Adrenal gland (tissue), 12 donors: ENCODE results near the gene MRPL1. TPM values are rescaled to one million over a fixed set of nuclear protein-coding genes. Genes with fewer than 3 reads are reported as not detected.
"Not testable (repeated sequence)": the region's sequence is repeated elsewhere in the genome, so short reads cannot be mapped to it uniquely, and the experiment has no call there.

Experiments
- DNase-seq, 7 donors: peaks; one replicate each; pipeline ENCODE4 v3.0.0-alpha.2; 2019 to 2020
- H3K27ac ChIP-seq, 5 donors: fragments of 200-600 bp; sonication (generic) in 4 of 5; 1 replicate in 3 of 5; 2 replicates in 2 of 5; pipeline versions ENCODE4 v1.5.1 to v1.8.0; 2016 to 2020; ENCODE audit warnings: mild to moderate bottlenecking in 1 of 5
- H3K27me3 ChIP-seq: fragments of 200-600 bp; 2 replicates; pipeline ENCODE4 v1.8.0; 2021
- H3K36me3 ChIP-seq, 2 donors: fragments of 200-600 bp; replicated peaks in 1 of 2; 1 replicate in 1 of 2; 2 replicates in 1 of 2; pipeline versions ENCODE4 v1.5.1 to v1.8.0; 2018 to 2022
- H3K4me1 ChIP-seq, 2 donors: fragments of 200-600 bp; replicated peaks in 1 of 2; 1 replicate in 1 of 2; 2 replicates in 1 of 2; pipeline versions ENCODE4 v1.5.1 to v1.8.0; 2018 to 2021
- H3K4me3 ChIP-seq, 4 donors: fragments of 200-600 bp; sonication (generic) in 3 of 4; one replicate each; pipeline ENCODE4 v1.5.1; 2016 to 2018
- H3K9me3 ChIP-seq, 3 donors: fragments of 200-600 bp; sonication (generic) in 1 of 3; replicated peaks in 1 of 3; 1 replicate in 2 of 3; 2 replicates in 1 of 3; pipeline versions ENCODE4 v1.5.1 to v1.8.0; 2016 to 2021
- POLR2A ChIP-seq, 2 donors: fragments of 450-650 bp; IDR thresholded peaks; one replicate each; pipeline ENCODE4 v1.6.1; 2017; ENCODE audit warnings: antibody characterized with exemption in 2 of 2, mild to moderate bottlenecking in 2 of 2, moderate library complexity in 1 of 2
- WGBS, 4 donors: extraction: QIAGEN DNeasy Blood & Tissue Kit in 2 of 4; methylation state at CpG; one replicate each; pipeline versions ENCODE4 v1.1.5 to v1.1.7; 2013 to 2017; 5-methylcytosine and 5-hydroxymethylcytosine counted together
- intact Hi-C, 2 donors: fragments of 100-400 bp; cut with DNase I; formaldehyde crosslinking; loops; one replicate each; pipeline versions ENCODE4 v1.14.1 to v1.15.0; 2022 to 2023
- polyA plus RNA-seq, 3 donors: library from polyadenylated mRNA; stranded (reverse); fragments of 200-250 nt in 2 of 3; fragments of 350-450 nt in 1 of 3; fragmentation: Illumina TruSeq in 1 of 3; extraction: RNeasy Lipid Tissue Mini Kit (QIAGEN cat#74804) in 1 of 3; gene quantifications; one replicate each; pipeline ENCODE4 v1.2.3, GENCODE V29; 2013 to 2014
- total RNA-seq, 9 donors: library from RNA; depleted of rRNA in 4 of 9; stranded (reverse); fragments of >200 nt in 4 of 9; fragments of 120-200 nt in 1 of 9; fragmentation: NEBNext Ultra II Directional in 1 of 9; extraction: Animal tissue kit (Norgen Biotek cat#: 25700) in 1 of 9; gene quantifications; one replicate each; pipeline versions ENCODE4 v1.1.0 to v1.2.4, GENCODE V29; 2013 to 2023
- TF ChIP-seq, protein P1 (sequence below), 6 experiments: fragments of 450-650 bp in 4 of 6; fragments of 200-600 bp in 2 of 6; sonication (generic) in 1 of 6; IDR thresholded peaks; 1 replicate in 5 of 6; 2 replicates in 1 of 6; pipeline versions ENCODE4 v1.5.1 to v1.8.0; 2016 to 2021; ENCODE audit warnings: antibody characterized with exemption in 6 of 6, mild to moderate bottlenecking in 2 of 6, moderate library complexity in 1 of 6
- donor health status: healthy with polysubstance abuse.
- donor health status: Bipolar disorder and iron deficiency.
- donor health status: DM: yes; HTN: yes; CAD: no.
- donor health status: DM: no; HTN: no; CAD: no.
- donor health status: DM: no; HTN: no; CAD: no.
- donor health status: DM: yes; HTN: yes; CAD: no.

Gene MRPL1
- total and polyA plus RNA-seq, 12 donors: 14.3 to 65.3 (median 30.2) TPM

DNA sequence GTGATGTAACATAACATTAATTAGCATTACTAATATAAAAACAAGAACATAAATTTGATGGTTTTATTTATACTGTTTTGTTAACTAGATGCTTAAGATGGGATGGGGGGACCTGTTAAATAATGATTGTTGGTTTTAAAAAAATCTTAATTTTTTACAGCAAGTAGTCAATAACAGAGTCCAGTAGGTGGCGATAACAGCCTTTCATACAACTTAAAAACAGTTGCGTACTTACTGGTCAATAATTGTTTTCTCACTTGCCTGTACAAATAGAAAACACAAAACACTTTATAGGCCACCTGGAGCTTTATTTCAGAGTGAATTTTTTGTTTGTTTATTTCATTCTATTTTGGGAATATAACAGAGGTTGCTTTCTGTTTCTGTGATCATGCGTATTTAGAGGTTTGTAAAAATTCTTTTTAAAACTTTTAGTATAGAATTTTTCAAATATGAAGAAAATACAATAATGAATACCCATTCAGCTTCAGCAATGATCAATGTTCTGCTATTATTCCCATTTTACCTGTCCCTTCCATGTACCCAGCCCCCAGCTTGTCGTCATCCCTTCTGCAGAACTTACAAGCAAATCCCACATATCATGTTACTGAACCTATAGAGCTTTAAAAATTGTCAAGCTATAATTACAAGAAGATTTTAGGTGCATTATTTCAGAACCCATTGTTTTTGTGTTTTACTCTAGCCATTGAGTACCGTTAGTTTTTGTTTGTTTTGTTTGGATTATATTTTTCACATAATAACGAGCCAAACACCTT lies 97.1 kb downstream of the MRPL1 start:
- Histone ChIP-seq H3K36me3 (no peaks in the 10 kb centered on the region), H3K27ac (no peak overlapping the region), H3K27me3 (no peaks in the 10 kb centered on the region), H3K9me3 (no peaks in the 10 kb centered on the region), H3K4me3 (no peak overlapping the region), H3K4me1 (no peaks in the 10 kb centered on the region)
- intact Hi-C loops: loop anchor here in 1 of 2 donors (10.0 kb wide), 1 partner anchor 555 kb away; no protein-coding TSS in a partner anchor
- peak in 1 of 7 donors; percentile 26 for DNase-seq
- 51 to 59% (median 56%) methylated on average over 6 of the region's 6 CpGs for WGBS, 4 donors
- TF ChIP-seq, protein P1, sequence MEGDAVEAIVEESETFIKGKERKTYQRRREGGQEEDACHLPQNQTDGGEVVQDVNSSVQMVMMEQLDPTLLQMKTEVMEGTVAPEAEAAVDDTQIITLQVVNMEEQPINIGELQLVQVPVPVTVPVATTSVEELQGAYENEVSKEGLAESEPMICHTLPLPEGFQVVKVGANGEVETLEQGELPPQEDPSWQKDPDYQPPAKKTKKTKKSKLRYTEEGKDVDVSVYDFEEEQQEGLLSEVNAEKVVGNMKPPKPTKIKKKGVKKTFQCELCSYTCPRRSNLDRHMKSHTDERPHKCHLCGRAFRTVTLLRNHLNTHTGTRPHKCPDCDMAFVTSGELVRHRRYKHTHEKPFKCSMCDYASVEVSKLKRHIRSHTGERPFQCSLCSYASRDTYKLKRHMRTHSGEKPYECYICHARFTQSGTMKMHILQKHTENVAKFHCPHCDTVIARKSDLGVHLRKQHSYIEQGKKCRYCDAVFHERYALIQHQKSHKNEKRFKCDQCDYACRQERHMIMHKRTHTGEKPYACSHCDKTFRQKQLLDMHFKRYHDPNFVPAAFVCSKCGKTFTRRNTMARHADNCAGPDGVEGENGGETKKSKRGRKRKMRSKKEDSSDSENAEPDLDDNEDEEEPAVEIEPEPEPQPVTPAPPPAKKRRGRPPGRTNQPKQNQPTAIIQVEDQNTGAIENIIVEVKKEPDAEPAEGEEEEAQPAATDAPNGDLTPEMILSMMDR (IDR thresholded peaks at IDR 0.05): peak; percentile 45 to 74 (median 58)
- no peak for TF ChIP-seq POLR2A (IDR thresholded peaks at IDR 0.05)

DNA sequence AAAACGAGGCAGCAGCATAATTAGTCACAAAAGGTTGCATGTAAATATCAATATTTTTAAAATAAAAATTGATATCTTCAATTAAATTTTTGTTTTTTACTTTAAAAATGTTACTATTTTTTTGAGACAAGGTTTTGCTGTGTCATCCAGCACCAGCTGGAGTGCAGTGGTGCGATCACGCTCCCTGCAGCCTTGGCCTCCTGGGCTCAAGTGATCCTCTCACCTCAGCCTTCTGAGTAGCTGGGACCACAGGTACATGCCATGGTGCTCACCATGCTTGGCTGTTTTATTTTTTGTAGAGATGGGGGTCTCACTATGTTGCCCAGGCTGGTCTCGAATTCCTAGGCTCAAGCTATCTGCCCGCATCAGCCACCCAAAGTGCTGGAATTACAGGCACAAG lies 97.7 kb downstream of the MRPL1 start:
- Histone ChIP-seq H3K4me1 (no peaks in the 10 kb centered on the region), H3K27ac (no peak overlapping the region), H3K27me3 (no peaks in the 10 kb centered on the region), H3K36me3 (no peaks in the 10 kb centered on the region), H3K4me3 (no peak overlapping the region), H3K9me3 (no peaks in the 10 kb centered on the region)
- no peak for DNase-seq
- TF ChIP-seq POLR2A (IDR thresholded peaks at IDR 0.05): no peak
- TF ChIP-seq, protein P1 (IDR thresholded peaks at IDR 0.05): no peak
- 78 to 84% (median 80%) methylated on average over 5 of the region's 5 CpGs for WGBS, 4 donors
- intact Hi-C loops: loop anchor here in 1 of 2 donors (10.0 kb wide), 1 partner anchor 554 kb away; no protein-coding TSS in a partner anchor

DNA sequence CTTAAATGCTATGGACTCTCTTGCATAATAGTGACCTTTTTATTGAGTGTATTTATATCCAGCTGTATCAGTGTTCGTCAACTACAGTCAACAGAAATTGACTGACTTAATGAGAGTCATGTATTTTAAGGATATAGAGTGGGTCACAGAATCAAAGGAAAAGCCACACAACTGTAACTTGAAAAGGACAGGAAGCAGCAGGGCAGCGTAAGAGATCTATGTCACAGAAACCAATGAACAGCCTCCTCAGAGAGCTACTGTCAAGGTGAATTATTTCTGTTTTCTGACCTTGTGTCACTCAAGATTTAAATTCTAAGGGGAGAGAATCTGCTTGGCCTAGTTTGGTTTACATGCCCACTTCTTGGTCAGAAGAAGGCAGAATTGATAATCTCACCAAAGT lies 100.4 kb downstream of the MRPL1 start:
- no peaks in the 10 kb centered on the region for H3K36me3 ChIP-seq
- intact Hi-C loops: loop anchor here in 1 of 2 donors (10.0 kb wide), 1 partner anchor 552 kb away; no protein-coding TSS in a partner anchor
- H3K9me3 ChIP-seq: no peaks in the 10 kb centered on the region
- H3K27ac ChIP-seq: no peak overlapping the region
- no peak for DNase-seq
- TF ChIP-seq, protein P1 (IDR thresholded peaks at IDR 0.05): no peak
- TF ChIP-seq POLR2A (IDR thresholded peaks at IDR 0.05): no peak
- no peaks in the 10 kb centered on the region for H3K4me1 ChIP-seq
- 71 to 87% (median 79%) methylated on average over 2 of the region's 2 CpGs for WGBS, 4 donors
- H3K4me3 ChIP-seq: no peak overlapping the region
- no peaks in the 10 kb centered on the region for H3K27me3 ChIP-seq

DNA sequence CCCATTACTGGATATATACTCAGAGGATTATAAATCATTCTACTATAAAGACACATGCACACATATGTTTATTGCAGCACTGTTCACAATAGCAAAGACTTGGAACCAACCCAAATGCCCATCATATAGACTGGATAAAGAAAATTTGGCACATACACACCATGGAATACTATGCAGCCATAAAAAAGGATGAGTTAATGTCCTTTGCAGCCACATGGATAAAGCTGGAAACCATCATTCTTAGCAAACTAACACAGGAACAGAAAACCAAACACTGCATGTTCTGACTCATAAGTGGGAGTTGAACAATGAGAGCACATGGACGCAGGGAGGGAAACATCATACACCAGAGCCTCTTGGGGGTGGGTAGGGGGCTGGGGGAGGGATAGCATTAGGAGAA lies 111.0 kb downstream of the MRPL1 start:
- H3K36me3 ChIP-seq, intact Hi-C loops, H3K9me3 ChIP-seq, H3K27ac ChIP-seq, DNase-seq, H3K4me1 ChIP-seq, H3K4me3 ChIP-seq, H3K27me3 ChIP-seq: not testable (repeated sequence)
- 83 to 92% (median 85%) methylated on average over 1 of the region's 1 CpG for WGBS, 4 donors

DNA sequence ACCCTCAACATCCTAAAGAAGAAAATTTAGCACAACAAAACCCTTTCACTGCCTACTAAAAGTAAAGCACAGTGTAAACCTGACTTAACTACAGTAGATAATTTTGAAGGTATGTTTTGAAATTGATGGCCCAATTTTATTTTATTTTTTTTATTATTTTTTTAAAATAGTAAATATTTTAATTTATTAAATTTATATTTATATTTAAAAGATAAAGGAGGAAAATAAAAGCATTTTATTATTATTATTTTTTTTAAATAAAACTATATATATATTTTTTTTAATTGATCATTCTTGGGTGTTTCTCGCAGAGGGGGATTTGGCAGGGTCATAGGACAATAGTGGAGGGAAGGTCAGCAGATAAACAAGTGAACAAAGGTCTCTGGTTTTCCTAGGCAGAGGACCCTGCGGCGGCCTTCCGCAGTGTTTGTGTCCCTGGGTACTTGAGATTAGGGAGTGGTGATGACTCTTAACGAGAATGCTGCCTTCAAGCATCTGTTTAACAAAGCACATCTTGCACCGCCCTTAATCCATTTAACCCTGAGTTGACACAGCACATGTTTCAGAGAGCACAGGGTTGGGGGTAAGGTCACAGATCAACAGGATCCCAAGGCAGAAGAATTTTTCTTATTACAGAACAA lies 120.4 kb downstream of the MRPL1 start:
- H3K4me1 ChIP-seq, H3K4me3 ChIP-seq, H3K27me3 ChIP-seq, intact Hi-C loops, DNase-seq, H3K27ac ChIP-seq, H3K36me3 ChIP-seq, H3K9me3 ChIP-seq: not testable (repeated sequence)
- WGBS, 4 donors: 85 to 88% (median 86%) methylated on average over 6 of the region's 6 CpGs

DNA sequence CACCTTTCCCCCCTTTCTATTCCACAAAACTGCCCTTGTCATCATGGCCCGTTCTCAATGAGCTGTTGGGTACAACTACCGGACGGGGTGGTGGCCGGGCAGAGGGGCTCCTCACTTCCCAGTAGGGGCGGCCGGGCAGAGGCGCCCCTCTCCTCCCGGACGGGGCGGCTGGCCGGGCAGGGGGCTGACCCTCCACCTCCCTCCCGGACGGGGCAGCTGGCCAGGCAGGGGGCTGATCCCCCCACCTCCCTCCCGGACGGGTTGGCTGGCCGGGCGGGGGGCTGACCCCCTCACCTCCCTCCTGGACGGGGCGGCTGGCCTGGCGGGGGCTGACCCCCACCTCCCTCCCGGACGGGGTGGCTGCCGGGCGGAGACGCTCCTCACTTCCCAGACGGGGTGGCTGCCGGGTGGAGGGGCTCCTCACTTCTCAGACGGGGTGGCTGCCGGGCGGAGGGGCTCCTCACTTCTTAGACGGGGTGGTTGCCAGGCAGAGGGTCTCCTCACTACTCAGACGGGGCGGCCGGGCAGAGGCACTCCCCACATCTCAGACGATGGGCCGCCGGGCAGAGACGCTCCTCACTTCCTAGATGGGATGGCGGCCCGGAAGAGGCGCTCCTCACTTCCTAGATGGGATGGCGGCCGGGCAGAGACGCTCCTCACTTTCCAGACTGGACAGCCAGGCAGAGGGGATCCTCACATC lies 121.1 kb downstream of the MRPL1 start:
- H3K9me3 ChIP-seq, H3K4me1 ChIP-seq, DNase-seq, H3K4me3 ChIP-seq, H3K36me3 ChIP-seq, H3K27ac ChIP-seq, intact Hi-C loops, H3K27me3 ChIP-seq: not testable (repeated sequence)
- WGBS, 4 donors: 90 to 95% (median 94%) methylated on average over 11 to 35 of the region's 44 CpGs
